Astrocyte of the hippocampus (primary cell): ENCODE data around the gene PROZ.

ENCODE experiments used
- DNase-seq: peaks from one replicate; pipeline ENCODE4 v3.0.0; 2011; ENCODE audit warnings: low read depth, low spot score

The PROZ gene

GRCh38 chr13:113176822-113177221 lies 18.4 kb downstream of the PROZ start:
- DNase-seq, result no peak

GRCh38 chr13:113178070-113178895 lies 19.8 kb downstream of the PROZ start:
- peak; percentile 92 for DNase-seq

- no peak for DNase-seq
Observed at GRCh38 chr13:113178896-113179167, 20.4 kb downstream of the PROZ start.

- peak; percentile 39 for DNase-seq
Observed at GRCh38 chr13:113179374-113180230, 21.2 kb downstream of the PROZ start.

- DNase-seq, result peak; percentile 69
Observed at GRCh38 chr13:113182046-113182445, 23.6 kb downstream of the PROZ start.

GRCh38 chr13:113183450-113184129 lies 25.1 kb downstream of the PROZ start:
- no peak for DNase-seq

- DNase-seq, result no peak
Observed at GRCh38 chr13:113184568-113185440, 26.4 kb downstream of the PROZ start.

GRCh38 chr13:113186061-113186900 lies 27.8 kb downstream of the PROZ start:
- no peak for DNase-seq

- peak; percentile 98 for DNase-seq
Observed at GRCh38 chr13:113187263-113187669, 28.8 kb downstream of the PROZ start.

GRCh38 chr13:113187883-113188665 lies 29.6 kb downstream of the PROZ start:
- no peak for DNase-seq

- no peak for DNase-seq
Observed at GRCh38 chr13:113190181-113190580, 31.7 kb downstream of the PROZ start.

GRCh38 chr13:113192279-113192678 lies 33.8 kb downstream of the PROZ start:
- no peak for DNase-seq

GRCh38 chr13:113192902-113193301 lies 34.5 kb downstream of the PROZ start:
- DNase-seq, result no peak

- no peak for DNase-seq
Observed at GRCh38 chr13:113195360-113195759, 36.9 kb downstream of the PROZ start.

GRCh38 chr13:113196970-113197737 lies 38.7 kb downstream of the PROZ start:
- DNase-seq, result no peak

GRCh38 chr13:113201815-113202214 lies 43.4 kb downstream of the PROZ start:
- no peak for DNase-seq

- DNase-seq, result no peak
Observed at GRCh38 chr13:113202912-113203311, 44.5 kb downstream of the PROZ start.

GRCh38 chr13:113203507-113204377 lies 45.3 kb downstream of the PROZ start:
- no peak for DNase-seq
